ENCODE measurements around the gene LCP2. TPM values are rescaled to one million over a fixed set of nuclear protein-coding genes. Genes with fewer than 3 reads are reported as not detected.
A peak's percentile ranks its signal among the peaks of the same experiment; 100 is the strongest.

Gene LCP2
- total RNA-seq, 1 experiment from 2014 or later = not detected

DNA sequence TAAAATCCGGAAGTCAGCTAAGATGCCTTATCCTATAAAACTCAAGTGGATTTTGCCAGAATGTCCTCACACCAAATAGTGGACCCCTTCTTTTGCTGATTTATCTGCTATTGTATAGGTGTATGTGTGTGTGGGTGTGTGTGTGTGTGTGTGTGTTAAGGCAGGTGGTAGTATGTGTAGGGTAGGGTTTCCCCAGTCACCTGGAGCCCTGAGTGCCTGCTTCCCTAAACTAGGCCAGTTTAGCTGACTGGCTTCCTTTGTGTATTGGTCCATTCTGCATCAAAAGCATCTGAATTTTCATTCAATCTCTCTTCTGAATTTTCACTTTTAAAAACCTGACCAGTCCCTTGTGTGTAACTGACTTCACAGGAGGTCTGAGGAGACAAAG, 42.2 kb upstream of the LCP2 start:
- TF ChIP-seq, protein P1, sequence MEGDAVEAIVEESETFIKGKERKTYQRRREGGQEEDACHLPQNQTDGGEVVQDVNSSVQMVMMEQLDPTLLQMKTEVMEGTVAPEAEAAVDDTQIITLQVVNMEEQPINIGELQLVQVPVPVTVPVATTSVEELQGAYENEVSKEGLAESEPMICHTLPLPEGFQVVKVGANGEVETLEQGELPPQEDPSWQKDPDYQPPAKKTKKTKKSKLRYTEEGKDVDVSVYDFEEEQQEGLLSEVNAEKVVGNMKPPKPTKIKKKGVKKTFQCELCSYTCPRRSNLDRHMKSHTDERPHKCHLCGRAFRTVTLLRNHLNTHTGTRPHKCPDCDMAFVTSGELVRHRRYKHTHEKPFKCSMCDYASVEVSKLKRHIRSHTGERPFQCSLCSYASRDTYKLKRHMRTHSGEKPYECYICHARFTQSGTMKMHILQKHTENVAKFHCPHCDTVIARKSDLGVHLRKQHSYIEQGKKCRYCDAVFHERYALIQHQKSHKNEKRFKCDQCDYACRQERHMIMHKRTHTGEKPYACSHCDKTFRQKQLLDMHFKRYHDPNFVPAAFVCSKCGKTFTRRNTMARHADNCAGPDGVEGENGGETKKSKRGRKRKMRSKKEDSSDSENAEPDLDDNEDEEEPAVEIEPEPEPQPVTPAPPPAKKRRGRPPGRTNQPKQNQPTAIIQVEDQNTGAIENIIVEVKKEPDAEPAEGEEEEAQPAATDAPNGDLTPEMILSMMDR (conservative IDR thresholded peaks at IDR 0.05) = no peak
- no peak for TF ChIP-seq EZH2 (IDR thresholded peaks at IDR 0.05; ENCODE audit: low read depth)
- Histone ChIP-seq H3K4me1 (replicated peaks; ENCODE audit: insufficient read depth) (no peaks in the 10 kb centered on the region), H3K36me3 (ENCODE audit: low read depth) (no peaks in the 10 kb centered on the region), H3K9me3 (ENCODE audit: insufficient read depth, low read depth) (no peaks in the 10 kb centered on the region), H2AFZ (no peak overlapping the region), H3K9me2 (ENCODE audit: insufficient read depth) (no peaks in the 10 kb centered on the region), H3K4me2 (no peak overlapping the region), H3K79me2 (ENCODE audit: low read depth) (no peaks in the 10 kb centered on the region), H3K27me3 (ENCODE audit: insufficient read depth, low read depth) (no peaks in the 10 kb centered on the region; the same call in 1 of the 2 replicates), H3K27ac (no peak overlapping the region), H4K20me1 (ENCODE audit: insufficient read depth) (no peaks in the 10 kb centered on the region), H3K4me3 (no peak overlapping the region), H3F3A (ENCODE audit: insufficient read depth, low read depth) (no peaks in the 10 kb centered on the region)
- intact Hi-C loops (cut with micrococcal nuclease; ENCODE audit: unreplicated experiment) = no loop called here
- BruUV-seq (replicated peaks) = no TSS peak
- ChIA-PET POLR2A (ENCODE audit: unreplicated experiment) (no interaction called here), CTCF (no interaction called here)
- no peak for DNase-seq

DNA sequence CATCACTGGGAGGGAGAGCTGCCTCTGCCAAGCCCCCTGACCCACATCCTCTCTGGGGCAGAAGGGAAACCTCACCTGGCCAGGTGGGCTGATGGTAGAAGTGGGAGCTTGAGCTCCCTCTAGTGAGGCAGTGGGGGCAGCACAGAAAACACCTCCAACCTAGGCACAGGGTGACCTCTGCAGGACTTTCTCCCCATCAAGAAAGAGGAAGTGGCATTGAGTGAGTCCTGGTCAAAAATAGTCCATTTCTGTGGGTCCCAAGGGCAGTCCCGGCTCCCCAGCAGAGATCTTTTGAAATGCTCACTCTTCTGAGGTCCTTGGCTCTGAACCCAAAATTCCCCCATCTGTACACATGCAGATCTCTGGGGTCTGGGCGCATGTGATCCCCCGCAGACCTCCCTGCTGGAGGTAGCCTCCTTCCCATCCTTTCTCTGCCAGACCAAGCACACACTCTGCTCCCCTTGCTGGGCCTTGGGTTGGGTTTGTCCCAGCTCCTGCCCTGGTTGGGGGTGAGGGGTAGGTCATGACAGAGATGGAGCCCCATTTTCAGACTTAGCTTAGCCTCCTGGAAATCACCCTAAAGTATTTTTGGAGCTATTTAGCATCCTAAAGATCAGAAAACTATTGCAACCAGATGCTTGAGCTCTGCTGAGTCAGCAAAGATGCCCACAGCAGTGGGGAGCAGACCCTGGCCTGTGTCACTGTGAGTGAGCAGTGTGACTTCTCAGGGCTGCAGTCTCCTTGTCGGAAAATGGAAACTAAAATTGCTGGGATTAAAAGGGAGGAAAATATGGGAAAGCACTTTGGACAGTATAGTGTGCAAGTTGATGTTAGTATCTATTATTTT, 41.6 kb upstream of the LCP2 start:
- no peaks in the 10 kb centered on the region for H3K9me3 ChIP-seq (ENCODE audit: insufficient read depth, low read depth)
- no peaks in the 10 kb centered on the region for H4K20me1 ChIP-seq (ENCODE audit: insufficient read depth)
- ChIA-PET CTCF (no interaction called here), POLR2A (ENCODE audit: unreplicated experiment) (no interaction called here)
- no peak for TF ChIP-seq EZH2 (IDR thresholded peaks at IDR 0.05; ENCODE audit: low read depth)
- TF ChIP-seq, protein P1 (conservative IDR thresholded peaks at IDR 0.05) = peak; percentile 49; the same call in 1 of the 2 replicates
- no peak overlapping the region for H3K27ac ChIP-seq
- H3K4me3 ChIP-seq = no peak overlapping the region
- no TSS peak for BruUV-seq (replicated peaks)
- no peak overlapping the region for H3K4me2 ChIP-seq
- H3K79me2 ChIP-seq (ENCODE audit: low read depth) = no peaks in the 10 kb centered on the region
- no peak overlapping the region for H2AFZ ChIP-seq
- H3F3A ChIP-seq (ENCODE audit: insufficient read depth, low read depth) = no peaks in the 10 kb centered on the region
- no peaks in the 10 kb centered on the region for H3K36me3 ChIP-seq (ENCODE audit: low read depth)
- DNase-seq = no peak
- H3K27me3 ChIP-seq (ENCODE audit: insufficient read depth, low read depth) = no peaks in the 10 kb centered on the region; the same call in 1 of the 2 replicates
- no peaks in the 10 kb centered on the region for H3K4me1 ChIP-seq (replicated peaks; ENCODE audit: insufficient read depth)
- no peaks in the 10 kb centered on the region for H3K9me2 ChIP-seq (ENCODE audit: insufficient read depth)
- intact Hi-C loops (cut with micrococcal nuclease; ENCODE audit: unreplicated experiment) = no loop called here

DNA sequence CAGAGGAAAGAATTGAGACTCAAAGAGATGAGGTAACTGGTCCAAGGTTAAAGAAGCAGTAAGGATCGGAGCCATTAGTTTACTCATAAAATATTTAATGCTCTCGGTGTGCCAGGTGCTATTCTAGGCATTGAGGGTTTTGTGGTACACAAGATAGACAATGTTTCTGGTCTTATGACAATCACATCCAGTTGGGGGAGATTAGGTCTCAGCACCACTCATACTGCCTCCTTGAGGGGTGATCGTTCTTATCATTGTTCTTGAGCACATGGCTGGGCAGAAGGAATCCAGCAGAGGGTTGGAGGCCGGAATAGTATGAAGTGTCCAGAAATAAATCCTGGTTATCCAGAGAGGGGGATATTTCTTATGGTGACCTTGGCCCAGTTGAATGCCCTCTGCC, 40.7 kb upstream of the LCP2 start:
- Histone ChIP-seq H3F3A (ENCODE audit: insufficient read depth, low read depth) (no peaks in the 10 kb centered on the region), H3K4me1 (replicated peaks; ENCODE audit: insufficient read depth) (no peaks in the 10 kb centered on the region), H4K20me1 (ENCODE audit: insufficient read depth) (no peaks in the 10 kb centered on the region), H3K27ac (no peak overlapping the region), H3K9me3 (ENCODE audit: insufficient read depth, low read depth) (no peaks in the 10 kb centered on the region), H2AFZ (no peak overlapping the region), H3K4me3 (no peak overlapping the region), H3K79me2 (ENCODE audit: low read depth) (no peaks in the 10 kb centered on the region), H3K36me3 (ENCODE audit: low read depth) (no peaks in the 10 kb centered on the region), H3K4me2 (no peak overlapping the region), H3K27me3 (ENCODE audit: insufficient read depth, low read depth) (no peaks in the 10 kb centered on the region), H3K9me2 (ENCODE audit: insufficient read depth) (no peaks in the 10 kb centered on the region)
- CTCF ChIA-PET = no interaction called here
- intact Hi-C loops (cut with micrococcal nuclease; ENCODE audit: unreplicated experiment) = no loop called here
- POLR2A ChIA-PET (ENCODE audit: unreplicated experiment) = no interaction called here
- no TSS peak for BruUV-seq (replicated peaks)
- no peak for TF ChIP-seq EZH2 (IDR thresholded peaks at IDR 0.05; ENCODE audit: low read depth)
- TF ChIP-seq, protein P1 (conservative IDR thresholded peaks at IDR 0.05) = no peak
- no peak for DNase-seq
